Measurements from ENCODE around the gene DAAM1. TPM values are rescaled to one million over a fixed set of nuclear protein-coding genes. Genes with fewer than 3 reads are reported as not detected.

Gene DAAM1
- polyA plus RNA-seq, 1 of the 3 experiments (the other 2 are of a cell fraction) = 5.1 TPM

DNA sequence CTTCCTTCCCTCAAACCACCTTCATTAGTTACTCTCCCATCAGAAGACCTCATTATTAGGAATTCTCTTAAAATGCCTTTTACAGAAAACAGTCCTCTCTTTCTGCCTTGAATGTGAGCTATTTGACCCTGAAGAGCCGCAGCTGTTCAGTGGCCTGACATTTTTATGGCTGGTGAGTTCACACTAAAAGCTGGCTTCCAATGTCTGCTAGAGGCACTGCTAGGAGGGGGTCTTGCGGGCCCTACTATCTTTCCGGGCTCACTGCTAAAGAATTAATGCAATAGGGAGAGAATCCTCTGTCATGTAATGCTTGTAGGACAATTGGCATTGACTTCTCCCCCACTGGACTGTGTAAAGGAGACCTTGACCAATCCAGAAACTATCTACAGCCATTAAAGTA is 189.0 kb downstream of the DAAM1 start:
- Histone ChIP-seq H3K27me3 (ENCODE audit: insufficient read depth) (no peaks in the 10 kb centered on the region), H3K27ac (ENCODE audit: low read depth in 2 of 2, low read length in 1 of 2) (no peak overlapping the region), H3K9me3 (no peaks in the 10 kb centered on the region), H3K4me3 (ENCODE audit: low read depth in 2 of 2, low read length in 1 of 2) (no peak overlapping the region), H4K20me1 (ENCODE audit: insufficient read depth) (no peaks in the 10 kb centered on the region), H3K4me1 (ENCODE audit: control insufficient read depth in 1 of 2, insufficient read depth in 2 of 2, low read depth in 1 of 2, low read length in 1 of 2) (no peaks in the 10 kb centered on the region), H3F3A (replicated peaks; ENCODE audit: insufficient read depth) (no peaks in the 10 kb centered on the region), H3K4me2 (no peak overlapping the region), H2AFZ (ENCODE audit: low read depth) (no peak overlapping the region), H3K9ac (no peak overlapping the region), H3K9me2 (no peaks in the 10 kb centered on the region), H3K79me2 (ENCODE audit: insufficient read depth) (no peaks in the 10 kb centered on the region), H3K36me3 (replicated peaks in 1 of 2; ENCODE audit: control insufficient read depth in 1 of 2, insufficient read depth in 2 of 2, low read length in 1 of 2) (no peaks in the 10 kb centered on the region)
- TF ChIP-seq TAF1 (IDR thresholded peaks at IDR 0.05; ENCODE audit: borderline replicate concordance, low read depth, low read length) (no peak), FOXM1 (IDR thresholded peaks at IDR 0.05; ENCODE audit: low read depth) (no peak), POLR2AphosphoS5 (IDR thresholded peaks at IDR 0.05; ENCODE audit: low read depth, low read length) (no peak), NFIC (IDR thresholded peaks at IDR 0.05; ENCODE audit: borderline replicate concordance) (no peak), MEF2A (IDR thresholded peaks at IDR 0.05; ENCODE audit: borderline replicate concordance, low read depth) (no peak), GABPA (IDR thresholded peaks at IDR 0.05; ENCODE audit: low read depth) (no peak), USF2 (IDR thresholded peaks at IDR 0.05; ENCODE audit: borderline replicate concordance, low read depth, low read length) (no peak)
- TF ChIP-seq, protein P1, sequence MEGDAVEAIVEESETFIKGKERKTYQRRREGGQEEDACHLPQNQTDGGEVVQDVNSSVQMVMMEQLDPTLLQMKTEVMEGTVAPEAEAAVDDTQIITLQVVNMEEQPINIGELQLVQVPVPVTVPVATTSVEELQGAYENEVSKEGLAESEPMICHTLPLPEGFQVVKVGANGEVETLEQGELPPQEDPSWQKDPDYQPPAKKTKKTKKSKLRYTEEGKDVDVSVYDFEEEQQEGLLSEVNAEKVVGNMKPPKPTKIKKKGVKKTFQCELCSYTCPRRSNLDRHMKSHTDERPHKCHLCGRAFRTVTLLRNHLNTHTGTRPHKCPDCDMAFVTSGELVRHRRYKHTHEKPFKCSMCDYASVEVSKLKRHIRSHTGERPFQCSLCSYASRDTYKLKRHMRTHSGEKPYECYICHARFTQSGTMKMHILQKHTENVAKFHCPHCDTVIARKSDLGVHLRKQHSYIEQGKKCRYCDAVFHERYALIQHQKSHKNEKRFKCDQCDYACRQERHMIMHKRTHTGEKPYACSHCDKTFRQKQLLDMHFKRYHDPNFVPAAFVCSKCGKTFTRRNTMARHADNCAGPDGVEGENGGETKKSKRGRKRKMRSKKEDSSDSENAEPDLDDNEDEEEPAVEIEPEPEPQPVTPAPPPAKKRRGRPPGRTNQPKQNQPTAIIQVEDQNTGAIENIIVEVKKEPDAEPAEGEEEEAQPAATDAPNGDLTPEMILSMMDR (IDR thresholded peaks at IDR 0.05) = no peak
- DNase-seq = no peak
- WGBS (ENCODE audit: low lambda C conversion rate) = 98% methylated on average over 3 of the region's 3 CpGs
- CTCF ChIA-PET = interaction anchor here (1.3 kb wide), 1 partner anchor 27 kb away, joined by 3 read pairs; no protein-coding TSS in a partner anchor
- POLR2A ChIA-PET = interaction anchor here (0.7 kb wide), 1 partner anchor 27 kb away, joined by 3 read pairs; no protein-coding TSS in a partner anchor

DNA sequence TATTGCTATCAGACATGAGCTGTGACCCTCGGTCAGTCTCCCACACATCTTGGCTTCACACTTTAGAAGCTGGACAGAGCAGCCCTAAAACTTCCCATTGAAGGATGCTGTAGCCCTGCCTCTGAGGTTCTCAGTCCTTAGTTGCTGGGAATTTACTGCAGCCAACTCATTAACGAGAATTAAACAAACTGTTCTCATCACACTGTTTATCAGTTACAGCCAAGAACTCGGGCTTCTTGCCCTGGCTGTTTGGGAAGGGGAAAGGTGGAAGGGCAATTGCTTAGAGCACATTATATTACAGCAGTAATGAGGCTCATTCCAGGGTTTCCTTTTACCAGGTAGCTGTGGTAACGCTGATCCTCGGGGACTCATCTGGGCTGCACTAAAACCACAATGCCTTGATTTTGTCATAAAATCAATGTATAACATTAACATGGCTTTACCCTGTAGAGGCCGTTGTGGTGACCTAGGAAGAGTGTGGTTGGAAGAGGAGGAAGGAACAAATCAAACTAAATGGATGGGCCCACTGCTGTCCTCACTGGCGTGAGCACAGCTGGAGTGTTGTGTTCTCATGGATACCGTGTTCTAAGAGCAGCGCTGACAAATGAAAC is 189.6 kb downstream of the DAAM1 start:
- Histone ChIP-seq H3F3A (replicated peaks; ENCODE audit: insufficient read depth) (no peaks in the 10 kb centered on the region), H3K9ac (no peak overlapping the region), H3K79me2 (ENCODE audit: insufficient read depth) (no peaks in the 10 kb centered on the region), H3K4me1 (ENCODE audit: control insufficient read depth in 1 of 2, insufficient read depth in 2 of 2, low read depth in 1 of 2, low read length in 1 of 2) (no peaks in the 10 kb centered on the region), H3K4me3 (ENCODE audit: low read depth in 2 of 2, low read length in 1 of 2) (no peak overlapping the region), H3K9me2 (no peaks in the 10 kb centered on the region), H3K4me2 (no peak overlapping the region), H3K27ac (ENCODE audit: low read depth in 2 of 2, low read length in 1 of 2) (no peak overlapping the region), H4K20me1 (ENCODE audit: insufficient read depth) (no peaks in the 10 kb centered on the region), H3K27me3 (ENCODE audit: insufficient read depth) (no peaks in the 10 kb centered on the region), H3K9me3 (no peaks in the 10 kb centered on the region), H2AFZ (ENCODE audit: low read depth) (no peak overlapping the region), H3K36me3 (replicated peaks in 1 of 2; ENCODE audit: control insufficient read depth in 1 of 2, insufficient read depth in 2 of 2, low read length in 1 of 2) (no peaks in the 10 kb centered on the region)
- no peak for DNase-seq
- TF ChIP-seq ELF1 (IDR thresholded peaks at IDR 0.05) = no peak
- POLR2A ChIA-PET = no interaction called here
- WGBS (ENCODE audit: low lambda C conversion rate) = 81% methylated on average over 8 of the region's 9 CpGs
- CTCF ChIA-PET = interaction anchor here (1.3 kb wide), 1 partner anchor 26 kb away, joined by 3 read pairs; no protein-coding TSS in a partner anchor
